Activated CD8-positive, alpha-beta memory T cell treated with anti-CD3 and anti-CD28 coated beads, Interleukin-2, amount 50 U/mL, for 1 hour (primary cell): ENCODE measurements around the gene BEAN1.

Source experiments
- DNase-seq: peaks from one replicate; pipeline ENCODE4 v3.0.0-alpha.2; 2020; ENCODE audit errors: extremely low read depth

Gene BEAN1

GRCh38 chr16:66470556-66470955 lies 43.5 kb downstream of the BEAN1 start:
- DNase-seq, result no peak

GRCh38 chr16:66471264-66471663 lies 44.2 kb downstream of the BEAN1 start:
- DNase-seq, result no peak

GRCh38 chr16:66471716-66472393 lies 44.8 kb downstream of the BEAN1 start:
- no peak for DNase-seq

- no peak for DNase-seq
Observed at GRCh38 chr16:66473051-66473571, 46.0 kb downstream of the BEAN1 start.

GRCh38 chr16:66473654-66474519 lies 46.8 kb downstream of the BEAN1 start:
- no peak for DNase-seq

GRCh38 chr16:66474750-66475199 lies 47.7 kb downstream of the BEAN1 start:
- DNase-seq, result peak; percentile 28

- DNase-seq, result no peak
Observed at GRCh38 chr16:66475232-66475631, 48.1 kb downstream of the BEAN1 start.

- DNase-seq, result no peak
Observed at GRCh38 chr16:66476328-66477027, 49.4 kb downstream of the BEAN1 start.

GRCh38 chr16:66477028-66477515 lies 50.0 kb downstream of the BEAN1 start:
- DNase-seq, result no peak

- peak; percentile 33 for DNase-seq
Observed at GRCh38 chr16:66478733-66479511, 51.8 kb downstream of the BEAN1 start.

- no peak for DNase-seq
Observed at GRCh38 chr16:66479661-66480264, 52.7 kb downstream of the BEAN1 start.

GRCh38 chr16:66480265-66481080 lies 53.4 kb downstream of the BEAN1 start:
- no peak for DNase-seq

- no peak for DNase-seq
Observed at GRCh38 chr16:66481081-66481942, 54.2 kb downstream of the BEAN1 start.

GRCh38 chr16:66481943-66482390 lies 54.9 kb downstream of the BEAN1 start:
- no peak for DNase-seq

GRCh38 chr16:66483689-66484452 lies 56.8 kb downstream of the BEAN1 start:
- peak; percentile 28 for DNase-seq

- DNase-seq, result no peak
Observed at GRCh38 chr16:66484453-66485213, 57.5 kb downstream of the BEAN1 start.

- DNase-seq, result no peak
Observed at GRCh38 chr16:66485376-66485775, 58.3 kb downstream of the BEAN1 start.
